Activated CD4-positive, alpha-beta T cell treated with anti-CD3 and anti-CD28 coated beads for 4 hours (primary cell): ENCODE data around the gene ZFP36L2.
"Not testable (repeated sequence)": the region's sequence is repeated elsewhere in the genome, so short reads cannot be mapped to it uniquely, and the experiment has no call there.

ENCODE experiments used
- DNase-seq, 2 donors: peaks; one replicate each; pipeline ENCODE4 v3.0.0-alpha.2; 2020

The ZFP36L2 gene

GRCh38 chr2:43206602-43207001, 19.8 kb downstream of the ZFP36L2 start:
- no peak for DNase-seq

DNA sequence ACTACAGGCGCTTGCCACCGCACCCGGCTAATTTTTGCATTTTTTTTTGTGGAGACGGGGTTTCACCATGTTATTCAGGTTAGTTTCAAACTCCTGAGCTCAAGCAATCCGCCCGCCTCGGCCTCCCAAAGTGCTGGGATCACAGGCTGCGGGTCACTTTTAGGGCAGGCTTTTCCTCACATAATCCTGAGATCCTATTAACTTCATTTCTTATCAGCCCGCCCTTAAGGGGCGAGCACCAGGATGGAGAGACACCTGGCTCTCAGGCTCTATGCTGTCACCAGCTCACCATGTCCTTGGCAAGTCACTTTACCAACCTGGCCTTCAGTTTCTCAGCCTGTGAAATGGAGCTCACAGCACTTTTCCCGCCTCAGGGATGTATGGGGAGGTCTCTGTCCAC, 23.0 kb downstream of the ZFP36L2 start:
- no peak for DNase-seq

DNA sequence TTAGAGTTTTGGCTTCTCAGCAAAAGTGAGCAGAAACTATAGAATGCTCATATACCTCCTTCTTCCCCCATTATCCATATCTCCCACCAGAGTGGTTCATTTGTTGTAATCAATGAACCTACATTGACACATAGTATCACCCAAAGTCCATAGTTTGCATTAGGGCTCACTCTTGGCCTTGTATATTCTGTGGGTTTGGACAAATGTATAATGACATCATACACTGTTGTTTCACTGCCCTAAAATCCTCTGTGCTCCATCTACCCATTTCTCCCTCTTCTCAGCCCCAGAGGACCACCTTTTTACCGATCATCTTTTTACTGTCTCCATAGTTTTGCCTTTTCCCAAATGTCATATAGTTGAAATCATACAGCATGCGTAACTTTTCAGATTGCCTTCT, 24.1 kb downstream of the ZFP36L2 start:
- no peak for DNase-seq

DNA sequence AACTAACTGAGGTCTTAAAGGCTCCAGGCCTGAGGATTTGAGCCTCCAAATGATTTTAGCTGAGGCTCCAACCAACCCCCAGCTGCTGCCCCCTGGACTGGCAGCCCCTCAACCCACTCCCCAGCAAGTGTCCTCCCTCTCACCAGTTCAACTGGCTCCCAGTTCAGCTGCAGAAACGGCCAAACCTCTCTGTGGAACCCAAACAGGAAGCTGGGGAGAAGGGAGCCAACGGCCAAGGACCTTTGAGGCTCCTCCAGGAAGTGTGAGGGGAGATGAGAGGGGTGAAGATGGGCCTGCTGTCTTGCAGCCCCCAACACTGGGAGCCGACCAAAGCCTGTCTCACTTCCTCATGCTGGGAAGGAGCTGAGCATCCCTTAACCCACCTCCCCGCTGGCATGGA, 24.9 kb downstream of the ZFP36L2 start:
- no peak for DNase-seq

DNA sequence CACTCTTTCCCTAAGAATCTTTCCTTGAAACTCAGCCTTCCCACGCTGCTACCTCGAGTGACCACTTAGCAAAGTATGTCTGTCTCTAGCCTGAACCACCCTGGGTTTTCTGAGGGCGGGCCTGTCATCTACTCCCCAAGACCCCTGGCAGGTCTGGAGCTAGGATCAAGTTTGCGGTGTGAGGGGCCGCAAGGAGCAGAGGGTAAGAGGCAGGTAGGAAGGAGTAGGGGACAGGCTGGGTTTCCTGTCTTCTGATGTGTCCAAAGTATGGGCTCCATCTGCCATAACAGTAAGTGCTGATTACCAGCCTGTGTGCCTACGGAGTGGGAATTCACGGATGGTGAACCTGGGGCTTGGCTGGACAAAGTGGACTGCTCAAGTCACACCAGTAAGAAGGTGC, 25.4 kb downstream of the ZFP36L2 start:
- DNase-seq, result no peak

DNA sequence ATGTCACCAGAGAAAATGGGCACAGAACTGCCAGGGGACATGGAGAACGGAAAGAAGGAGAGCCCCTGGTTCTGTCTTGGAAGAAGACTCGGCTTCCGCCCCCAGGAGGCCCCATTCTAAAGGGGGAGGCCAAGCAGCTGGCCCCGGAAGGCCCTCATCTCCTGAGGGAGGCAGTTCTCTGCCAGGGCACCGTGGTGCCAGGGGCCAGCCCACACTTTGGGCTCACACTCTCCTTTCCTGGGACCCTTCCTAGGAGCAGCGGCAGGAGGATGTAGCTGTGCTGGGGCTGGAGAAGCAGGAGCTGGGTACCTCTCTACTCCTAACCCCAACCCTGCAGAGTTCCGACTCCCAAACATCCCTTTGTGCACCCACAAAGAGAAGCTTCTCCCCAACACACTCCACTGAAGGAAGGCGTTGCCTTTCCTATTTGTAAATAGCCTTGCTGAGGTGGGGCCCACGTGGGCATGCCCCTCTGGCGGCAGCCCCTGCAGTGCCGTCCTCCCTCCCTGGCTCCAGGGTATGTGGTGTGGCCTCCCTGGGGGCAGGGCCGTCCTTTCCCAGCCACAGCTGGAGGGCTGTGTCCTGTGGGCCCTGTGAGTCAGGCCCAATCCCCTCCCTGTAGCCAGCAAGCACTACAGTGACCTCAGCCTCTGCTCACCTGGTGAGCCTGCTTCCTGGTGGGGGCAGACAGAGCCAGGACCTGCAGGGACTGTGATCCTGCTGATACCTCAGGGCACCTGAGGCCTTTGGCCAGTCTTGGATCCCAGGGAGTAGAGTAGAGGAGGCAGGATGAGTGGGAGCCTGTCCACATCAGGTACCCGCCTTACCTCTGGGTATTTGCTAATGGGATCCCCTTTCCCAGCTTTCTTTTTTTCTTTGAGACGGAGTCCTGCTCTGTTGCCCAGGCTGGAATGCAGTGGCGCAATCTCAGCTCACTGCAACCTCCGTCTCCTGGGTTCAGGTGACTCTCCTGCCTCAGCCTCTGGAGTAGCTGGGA, 26.6 kb downstream of the ZFP36L2 start:
- DNase-seq, result no peak

DNA sequence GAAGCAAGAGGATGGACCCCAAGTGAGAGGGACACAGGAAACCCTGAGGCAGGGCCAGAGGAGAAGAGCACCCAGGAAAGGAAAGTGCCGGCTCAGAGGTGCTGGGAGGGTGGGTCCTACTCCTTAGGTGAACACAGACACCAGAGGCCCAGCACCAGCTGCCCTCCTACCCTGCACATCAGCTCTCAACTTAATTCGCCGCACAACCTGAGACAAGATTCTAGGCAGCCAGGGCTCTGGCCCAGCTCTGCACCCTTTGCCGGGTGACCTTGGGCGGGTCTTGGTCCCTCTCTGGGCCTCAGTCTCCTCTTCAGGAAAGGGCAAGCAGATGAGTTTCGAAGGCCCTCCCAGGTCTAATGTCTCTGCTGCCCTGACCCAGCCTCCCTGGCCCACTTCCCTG, 28.1 kb downstream of the ZFP36L2 start:
- no peak for DNase-seq

GRCh38 chr2:43197588-43197896, 28.9 kb downstream of the ZFP36L2 start:
- DNase-seq, result no peak

- no peak for DNase-seq
Observed at GRCh38 chr2:43196768-43197587, 29.4 kb downstream of the ZFP36L2 start.

- no peak for DNase-seq
Observed at GRCh38 chr2:43194121-43194869, 32.1 kb downstream of the ZFP36L2 start.

DNA sequence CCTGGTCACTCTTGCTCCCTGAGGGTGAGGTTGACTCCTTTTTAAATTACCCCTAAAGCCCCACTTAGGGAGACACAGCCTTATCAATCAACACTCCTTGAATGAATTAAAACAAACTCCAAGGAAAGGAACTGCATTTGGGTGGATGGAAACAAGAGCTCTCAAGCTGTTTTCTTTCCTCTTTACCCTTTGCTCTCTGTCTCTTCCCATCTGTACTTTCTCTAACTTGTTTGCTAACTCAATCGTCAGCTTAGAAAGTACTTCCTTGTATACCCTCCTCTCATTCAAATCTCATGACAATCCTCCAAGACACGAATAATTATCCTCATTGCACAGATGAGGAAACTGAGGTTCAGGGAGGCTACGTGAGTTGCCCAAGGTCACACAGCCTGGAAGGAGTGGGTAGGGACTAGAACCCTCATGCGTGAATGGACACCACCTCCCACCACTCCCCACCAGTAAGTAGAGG, 32.7 kb downstream of the ZFP36L2 start:
- no peak for DNase-seq

- peak in 1 of 2 donors; percentile 42 for DNase-seq
Observed at GRCh38 chr2:43192744-43193651, 33.4 kb downstream of the ZFP36L2 start.

- DNase-seq, result no peak
Observed at GRCh38 chr2:43191947-43192516, 34.4 kb downstream of the ZFP36L2 start.

DNA sequence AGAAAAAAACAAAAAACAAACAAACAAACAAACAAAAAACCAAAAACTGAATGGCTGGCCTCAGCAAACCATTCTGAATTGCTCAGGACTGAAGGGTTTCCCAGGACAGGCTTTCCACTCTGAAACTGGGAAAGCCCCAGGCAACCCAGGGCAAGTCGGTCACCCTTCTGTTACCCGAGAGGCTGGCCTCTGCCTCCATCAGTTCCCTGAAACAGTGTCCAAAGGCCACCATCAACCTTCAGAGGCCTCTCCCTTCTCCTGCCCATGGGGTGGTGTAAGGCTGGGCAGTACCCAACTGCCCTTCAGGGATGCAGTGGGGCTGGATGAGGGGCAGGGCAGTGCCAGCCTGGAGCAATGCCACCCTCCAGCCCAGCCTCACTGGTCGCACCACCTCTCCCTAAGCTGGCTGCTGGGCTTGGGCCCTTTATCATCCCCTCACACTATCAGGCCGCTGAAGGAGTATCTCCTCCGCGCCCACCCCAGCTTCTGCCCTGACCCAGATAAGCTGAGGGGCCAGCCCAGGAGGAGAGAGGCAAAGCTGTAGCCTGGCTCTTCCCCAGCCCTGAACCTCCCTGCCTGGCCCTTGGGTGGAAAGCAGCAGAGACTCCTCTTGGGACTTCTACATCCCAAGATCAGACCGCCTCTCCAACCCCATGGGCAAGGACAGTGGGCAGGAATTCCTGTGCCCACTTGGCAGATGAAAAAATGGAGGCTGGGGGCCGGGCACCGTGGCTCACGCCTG, 35.9 kb downstream of the ZFP36L2 start:
- no peak for DNase-seq

GRCh38 chr2:43189861-43190260, 36.5 kb downstream of the ZFP36L2 start:
- not testable (repeated sequence) for DNase-seq

GRCh38 chr2:43188561-43189386, 37.6 kb downstream of the ZFP36L2 start:
- no peak for DNase-seq

GRCh38 chr2:43186679-43187374, 39.6 kb downstream of the ZFP36L2 start:
- DNase-seq, result no peak

- no peak for DNase-seq
Observed at GRCh38 chr2:43186321-43186678, 40.1 kb downstream of the ZFP36L2 start.

GRCh38 chr2:43185146-43185545, 41.3 kb downstream of the ZFP36L2 start:
- DNase-seq, result no peak
